HL-60 (cell line): ENCODE measurements around the gene TMEM52B.

ENCODE experiments used
- GABPA ChIP-seq: IDR thresholded peaks from 2 replicates; pipeline ENCODE4 v1.6.1; 2012; ENCODE audit warnings: low read depth
- POLR2AphosphoS5 ChIP-seq: IDR thresholded peaks from 2 replicates; pipeline ENCODE4 v1.6.1; 2012; ENCODE audit warnings: low read depth
- SPI1 ChIP-seq: IDR thresholded peaks from 2 replicates; pipeline ENCODE4 v1.6.1; 2012; ENCODE audit warnings: low read depth, mild to moderate bottlenecking, borderline replicate concordance
- TF ChIP-seq, protein P1 (sequence below): IDR thresholded peaks from one replicate; pipeline ENCODE4 v1.5.1; 2011; ENCODE audit warnings: low read length, control low read depth, inconsistent platforms; ENCODE audit not compliant: insufficient read depth
- TF ChIP-seq, protein P2 (sequence below): IDR thresholded peaks from 2 replicates; pipeline ENCODE4 v1.6.1; 2012; ENCODE audit warnings: low read depth; ENCODE audit not compliant: insufficient replicate concordance

DNA sequence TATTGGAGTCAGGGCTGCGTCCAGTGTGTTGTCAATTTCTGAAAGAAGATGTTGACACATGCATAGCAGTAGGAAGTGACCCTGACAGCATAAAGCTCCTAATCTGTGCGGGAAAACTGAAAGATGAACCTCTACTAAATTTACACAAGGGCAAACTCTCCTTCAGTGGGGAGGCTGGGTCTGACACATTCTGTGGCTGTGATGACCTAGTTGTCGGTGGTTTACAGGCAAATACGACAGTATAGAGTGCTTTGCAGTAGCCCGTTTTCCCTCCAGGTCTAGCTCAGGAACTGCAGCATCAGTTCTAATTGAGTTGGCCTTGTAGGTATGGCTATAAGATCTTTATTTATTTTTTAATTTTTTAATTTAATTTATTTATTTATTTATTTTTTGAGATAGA is 19.0 kb downstream of the TMEM52B start:
- TF ChIP-seq POLR2AphosphoS5 (no peak), GABPA (no peak), SPI1 (no peak)
- TF ChIP-seq, protein P1, sequence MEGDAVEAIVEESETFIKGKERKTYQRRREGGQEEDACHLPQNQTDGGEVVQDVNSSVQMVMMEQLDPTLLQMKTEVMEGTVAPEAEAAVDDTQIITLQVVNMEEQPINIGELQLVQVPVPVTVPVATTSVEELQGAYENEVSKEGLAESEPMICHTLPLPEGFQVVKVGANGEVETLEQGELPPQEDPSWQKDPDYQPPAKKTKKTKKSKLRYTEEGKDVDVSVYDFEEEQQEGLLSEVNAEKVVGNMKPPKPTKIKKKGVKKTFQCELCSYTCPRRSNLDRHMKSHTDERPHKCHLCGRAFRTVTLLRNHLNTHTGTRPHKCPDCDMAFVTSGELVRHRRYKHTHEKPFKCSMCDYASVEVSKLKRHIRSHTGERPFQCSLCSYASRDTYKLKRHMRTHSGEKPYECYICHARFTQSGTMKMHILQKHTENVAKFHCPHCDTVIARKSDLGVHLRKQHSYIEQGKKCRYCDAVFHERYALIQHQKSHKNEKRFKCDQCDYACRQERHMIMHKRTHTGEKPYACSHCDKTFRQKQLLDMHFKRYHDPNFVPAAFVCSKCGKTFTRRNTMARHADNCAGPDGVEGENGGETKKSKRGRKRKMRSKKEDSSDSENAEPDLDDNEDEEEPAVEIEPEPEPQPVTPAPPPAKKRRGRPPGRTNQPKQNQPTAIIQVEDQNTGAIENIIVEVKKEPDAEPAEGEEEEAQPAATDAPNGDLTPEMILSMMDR = no peak
- TF ChIP-seq, protein P2, sequence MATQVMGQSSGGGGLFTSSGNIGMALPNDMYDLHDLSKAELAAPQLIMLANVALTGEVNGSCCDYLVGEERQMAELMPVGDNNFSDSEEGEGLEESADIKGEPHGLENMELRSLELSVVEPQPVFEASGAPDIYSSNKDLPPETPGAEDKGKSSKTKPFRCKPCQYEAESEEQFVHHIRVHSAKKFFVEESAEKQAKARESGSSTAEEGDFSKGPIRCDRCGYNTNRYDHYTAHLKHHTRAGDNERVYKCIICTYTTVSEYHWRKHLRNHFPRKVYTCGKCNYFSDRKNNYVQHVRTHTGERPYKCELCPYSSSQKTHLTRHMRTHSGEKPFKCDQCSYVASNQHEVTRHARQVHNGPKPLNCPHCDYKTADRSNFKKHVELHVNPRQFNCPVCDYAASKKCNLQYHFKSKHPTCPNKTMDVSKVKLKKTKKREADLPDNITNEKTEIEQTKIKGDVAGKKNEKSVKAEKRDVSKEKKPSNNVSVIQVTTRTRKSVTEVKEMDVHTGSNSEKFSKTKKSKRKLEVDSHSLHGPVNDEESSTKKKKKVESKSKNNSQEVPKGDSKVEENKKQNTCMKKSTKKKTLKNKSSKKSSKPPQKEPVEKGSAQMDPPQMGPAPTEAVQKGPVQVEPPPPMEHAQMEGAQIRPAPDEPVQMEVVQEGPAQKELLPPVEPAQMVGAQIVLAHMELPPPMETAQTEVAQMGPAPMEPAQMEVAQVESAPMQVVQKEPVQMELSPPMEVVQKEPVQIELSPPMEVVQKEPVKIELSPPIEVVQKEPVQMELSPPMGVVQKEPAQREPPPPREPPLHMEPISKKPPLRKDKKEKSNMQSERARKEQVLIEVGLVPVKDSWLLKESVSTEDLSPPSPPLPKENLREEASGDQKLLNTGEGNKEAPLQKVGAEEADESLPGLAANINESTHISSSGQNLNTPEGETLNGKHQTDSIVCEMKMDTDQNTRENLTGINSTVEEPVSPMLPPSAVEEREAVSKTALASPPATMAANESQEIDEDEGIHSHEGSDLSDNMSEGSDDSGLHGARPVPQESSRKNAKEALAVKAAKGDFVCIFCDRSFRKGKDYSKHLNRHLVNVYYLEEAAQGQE = no peak
